Heart right ventricle (tissue), 16 donors: ENCODE data around the gene NR4A3. TPM values are rescaled to one million over a fixed set of nuclear protein-coding genes. Genes with fewer than 3 reads are reported as not detected.
A peak's percentile ranks its signal among the peaks of the same experiment; 100 is the strongest.

ENCODE experiments used
- ATAC-seq, 8 donors: fragments of 200-7000 bp; cut with Tn5 transposase; one replicate each; pipeline ENCODE4 v1.9.1; 2020; ENCODE audit warnings: mild to moderate bottlenecking in 8 of 8, moderate library complexity in 8 of 8, moderate number of reproducible peaks in 1 of 8
- DNase-seq, 2 donors: peaks; one replicate each; pipeline ENCODE4 v3.0.0-alpha.2; 2020
- H3K27ac ChIP-seq, 10 donors: fragments of 200-600 bp; sonication (generic) in 2 of 10; one replicate each; pipeline versions ENCODE4 v1.5.0 to v1.8.0; 2020 to 2022; ENCODE audit warnings: mild to moderate bottlenecking in 3 of 10
- H3K27me3 ChIP-seq, 7 donors: fragments of 200-600 bp; one replicate each; pipeline ENCODE4 v1.8.0; 2021 to 2022; ENCODE audit warnings: mild to moderate bottlenecking in 2 of 7
- H3K36me3 ChIP-seq, 9 donors: fragments of 200-600 bp; sonication (generic) in 1 of 9; one replicate each; pipeline versions ENCODE4 v1.5.0 to v1.8.0; 2020 to 2022; ENCODE audit warnings: mild to moderate bottlenecking in 2 of 9
- H3K4me1 ChIP-seq, 9 donors: fragments of 200-600 bp; sonication (generic) in 1 of 9; one replicate each; pipeline versions ENCODE4 v1.5.0 to v1.8.0; 2020 to 2022; ENCODE audit warnings: mild to moderate bottlenecking in 4 of 9
- H3K4me3 ChIP-seq, 10 donors: fragments of 200-600 bp; sonication (generic) in 2 of 10; one replicate each; pipeline versions ENCODE4 v1.5.0 to v1.8.0; 2020 to 2022; ENCODE audit warnings: mild to moderate bottlenecking in 7 of 10, moderate library complexity in 2 of 10
- H3K9me3 ChIP-seq, 11 donors: fragments of 200-600 bp in 10 of 11; sonication (generic) in 2 of 11; one replicate each; pipeline versions ENCODE4 v1.5.0 to v1.8.0; 2013 to 2022; ENCODE audit warnings: mild to moderate bottlenecking in 2 of 11, control low read depth in 1 of 11, moderate library complexity in 1 of 11
- WGBS, 2 donors: extraction: QIAGEN DNeasy Blood & Tissue Kit; methylation state at CpG; one replicate each; pipeline ENCODE4 v1.1.7; 2013; ENCODE audit warnings: inconsistent platforms in 1 of 2; 5-methylcytosine and 5-hydroxymethylcytosine counted together
- intact Hi-C, 10 donors: fragments of 100-400 bp; cut with DNase I; formaldehyde crosslinking; loops; one replicate each; pipeline versions ENCODE4 v1.11.1 to v1.14.2; 2022
- polyA plus RNA-seq, 2 donors: library from polyadenylated mRNA; stranded (reverse); fragments of 200-250 nt; gene quantifications; one replicate each; pipeline ENCODE4 v1.2.3, GENCODE V29; 2013
- total RNA-seq, 10 donors: library from RNA; stranded (reverse); fragmentation: NEBNext Ultra II Directional in 3 of 10; extraction: Animal tissue kit (Norgen Biotek cat#: 25700) in 3 of 10; gene quantifications; one replicate each; pipeline versions ENCODE4 v1.2.1 to v1.2.4, GENCODE V29; 2021 to 2023
- TF ChIP-seq, protein P1 (sequence below), 9 donors: fragments of 200-600 bp; sonication (generic) in 2 of 9; IDR thresholded peaks; one replicate each; pipeline versions ENCODE4 v1.5.0 to v1.8.0; 2021 to 2022; ENCODE audit warnings: antibody characterized with exemption in 9 of 9, mild to moderate bottlenecking in 5 of 9, moderate library complexity in 1 of 9
- donor health status: Arrhythmogenic right ventricular cardiomyopathy.
- donor health status: ischemic (EF 13 %, LVEDD 7.1; RV severe dilation, severe dysfunction).
- donor health status: healthy with polysubstance abuse.
- donor health status: DM: no; HTN: yes; CAD: no.
- donor health status: DM: no; HTN: no; CAD: no.
- donor health status: ischemic (EF 25% LVEDD 6.9; RV normal size, moderate dysfunction).
- donor health status: ischemic (EF 25% LVEDD 5.7; RV mildly dilated, moderate dysfunction).
- donor health status: healthy.
- donor health status: DM: yes; HTN: yes; CAD: no.
- donor health status: Ischemic cardiomyopathy.
- donor health status: ischemic (EF 35%, LVEDD 5.7; RV mildly dilated, moderate dysfunction).
- donor health status: nonischemic (EF 11% LVEDD 7.7; RV severe dilation, severe dysfunction).
- donor health status: DM: yes; HTN: yes; CAD: no.
- donor health status: PGD.
- donor health status: ischemic (EF 29% LVEDD 5.4; RV normal size, mild dysfunction).
- donor health status: nonischemic (EF 23%, LVEDD 6.1; RV moderate dilation, normal function).

The NR4A3 gene
- total and polyA plus RNA-seq, 12 donors: 2.6 to 148 (median 11.6) TPM

DNA sequence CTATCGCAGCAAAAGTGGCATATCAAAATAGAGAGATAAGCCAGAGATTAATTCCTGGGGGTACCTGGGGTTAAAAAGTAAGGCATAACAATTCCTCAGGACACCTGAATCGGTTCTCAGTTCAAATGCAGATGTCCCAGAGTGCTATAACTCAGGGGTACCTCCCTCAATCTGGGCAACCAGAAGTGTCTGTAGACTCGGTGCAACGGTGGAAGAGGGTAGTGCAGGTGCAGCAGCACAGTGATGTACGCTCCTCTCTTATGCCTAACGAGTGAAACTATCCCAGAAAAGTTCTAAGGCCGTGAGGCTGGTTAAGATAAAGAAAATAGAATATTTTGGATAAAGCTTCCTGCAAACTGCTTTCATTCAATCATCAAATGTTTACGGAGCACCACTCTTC is 7.9 kb upstream of the NR4A3 start:
- DNase-seq: no peak
- 82 to 84% methylated on average over 8 of the region's 8 CpGs for WGBS, 2 donors
- no peak overlapping the region for H3K27ac ChIP-seq
- no peak for ATAC-seq
- H3K9me3 ChIP-seq: no peaks in the 10 kb centered on the region
- TF ChIP-seq, protein P1, sequence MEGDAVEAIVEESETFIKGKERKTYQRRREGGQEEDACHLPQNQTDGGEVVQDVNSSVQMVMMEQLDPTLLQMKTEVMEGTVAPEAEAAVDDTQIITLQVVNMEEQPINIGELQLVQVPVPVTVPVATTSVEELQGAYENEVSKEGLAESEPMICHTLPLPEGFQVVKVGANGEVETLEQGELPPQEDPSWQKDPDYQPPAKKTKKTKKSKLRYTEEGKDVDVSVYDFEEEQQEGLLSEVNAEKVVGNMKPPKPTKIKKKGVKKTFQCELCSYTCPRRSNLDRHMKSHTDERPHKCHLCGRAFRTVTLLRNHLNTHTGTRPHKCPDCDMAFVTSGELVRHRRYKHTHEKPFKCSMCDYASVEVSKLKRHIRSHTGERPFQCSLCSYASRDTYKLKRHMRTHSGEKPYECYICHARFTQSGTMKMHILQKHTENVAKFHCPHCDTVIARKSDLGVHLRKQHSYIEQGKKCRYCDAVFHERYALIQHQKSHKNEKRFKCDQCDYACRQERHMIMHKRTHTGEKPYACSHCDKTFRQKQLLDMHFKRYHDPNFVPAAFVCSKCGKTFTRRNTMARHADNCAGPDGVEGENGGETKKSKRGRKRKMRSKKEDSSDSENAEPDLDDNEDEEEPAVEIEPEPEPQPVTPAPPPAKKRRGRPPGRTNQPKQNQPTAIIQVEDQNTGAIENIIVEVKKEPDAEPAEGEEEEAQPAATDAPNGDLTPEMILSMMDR (IDR thresholded peaks at IDR 0.05): peak in 1 of 9 donors; percentile 5
- intact Hi-C loops: loop anchor here in 5 of 10 donors (10.0 kb wide), 4 partner anchors 191 to 629 kb away; no protein-coding TSS in a partner anchor
- peaks cover 0 to 28% (median 10%) of the 10 kb centered on the region in 9 donors for H3K4me1 ChIP-seq
- peaks cover 0 to 7% (median 0%) of the 10 kb centered on the region in 9 donors for H3K36me3 ChIP-seq
- no peaks in the 10 kb centered on the region for H3K27me3 ChIP-seq
- H3K4me3 ChIP-seq: no peak overlapping the region

DNA sequence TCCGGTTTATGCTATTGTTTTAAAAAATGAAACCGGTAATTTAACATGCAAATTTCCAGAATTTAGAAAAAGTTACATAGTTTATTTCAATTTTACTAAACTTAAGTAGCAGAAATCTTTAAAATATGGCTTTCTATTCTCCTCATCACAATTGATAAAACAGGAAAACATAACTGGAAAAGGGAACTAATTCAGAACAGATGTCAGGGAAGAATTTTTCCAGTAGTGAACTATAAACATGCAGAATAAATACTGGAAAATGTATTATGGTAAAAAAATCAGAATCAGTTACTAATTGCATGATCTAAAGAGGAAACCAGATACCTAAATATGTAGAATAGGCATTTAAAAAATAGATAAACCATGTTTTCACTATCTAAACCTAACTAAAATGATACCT is 7.3 kb upstream of the NR4A3 start:
- Histone ChIP-seq H3K27ac (no peak overlapping the region), H3K36me3 (peaks cover 0 to under 1% (median 0%) of the 10 kb centered on the region in 9 donors), H3K4me3 (no peak overlapping the region), H3K4me1 (peaks cover 0 to 29% (median 14%) of the 10 kb centered on the region in 9 donors), H3K27me3 (no peaks in the 10 kb centered on the region), H3K9me3 (no peaks in the 10 kb centered on the region)
- ATAC-seq: no peak
- WGBS, 2 donors: 94 to 99% methylated on average over 2 of the region's 2 CpGs
- no peak for DNase-seq
- TF ChIP-seq, protein P1 (IDR thresholded peaks at IDR 0.05): no peak
- intact Hi-C loops: loop anchor here in 5 of 10 donors (10.0 kb wide), 4 partner anchors 190 to 630 kb away; no protein-coding TSS in a partner anchor

DNA sequence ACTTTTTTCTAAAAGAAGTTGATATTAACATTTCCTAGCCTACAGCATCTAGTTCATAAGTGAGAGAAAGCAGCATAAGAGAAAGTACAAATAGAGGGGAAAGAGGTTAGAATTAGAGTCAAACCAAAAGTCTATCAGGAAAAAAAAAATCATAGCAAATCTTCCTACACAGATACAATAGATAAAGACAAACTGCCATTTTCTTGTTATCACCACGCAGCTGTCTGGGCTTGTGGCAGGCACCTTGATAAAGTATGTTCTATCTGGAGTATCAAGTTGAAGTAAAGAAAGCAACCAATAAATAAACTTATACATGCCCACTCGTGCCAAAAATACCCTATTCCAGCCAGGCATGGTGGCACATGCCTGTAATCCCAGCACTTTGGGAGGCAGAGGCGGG is 5.3 kb upstream of the NR4A3 start:
- H3K36me3 ChIP-seq: no peaks in the 10 kb centered on the region
- ATAC-seq (no peak), DNase-seq (no peak)
- TF ChIP-seq, protein P1 (IDR thresholded peaks at IDR 0.05): no peak
- no peak overlapping the region for H3K27ac ChIP-seq
- WGBS, 2 donors: 89% methylated on average over 3 of the region's 3 CpGs
- H3K9me3 ChIP-seq: no peaks in the 10 kb centered on the region
- intact Hi-C loops: loop anchor here in 7 of 10 donors (5.0 to 10.0 kb wide), 6 partner anchors 84 to 632 kb away; partner anchors contain the start of gene STX17 (in 1 of the 7)
- no peaks in the 10 kb centered on the region for H3K27me3 ChIP-seq
- no peak overlapping the region for H3K4me3 ChIP-seq
- peaks cover 0 to 36% (median 15%) of the 10 kb centered on the region in 9 donors for H3K4me1 ChIP-seq

DNA sequence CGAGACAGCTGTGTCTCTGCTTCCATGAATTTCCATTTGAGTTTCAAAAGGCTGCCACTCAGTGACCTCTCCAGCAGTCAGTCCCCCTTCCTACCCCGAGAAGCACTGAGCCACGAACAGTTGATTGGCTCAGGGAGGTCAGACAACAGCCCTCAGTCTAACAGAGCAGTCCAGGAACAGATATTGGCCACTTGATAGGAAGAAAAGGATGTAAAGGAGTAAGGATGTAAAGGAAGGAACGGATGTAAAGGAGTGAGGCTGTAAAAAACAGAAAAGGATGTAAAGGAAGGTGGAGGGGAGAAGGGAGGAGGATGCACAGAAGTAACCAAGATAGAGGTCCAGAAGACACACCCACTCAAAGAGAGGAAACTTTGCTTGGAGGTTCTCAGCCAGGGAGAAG is 3.2 kb upstream of the NR4A3 start:
- intact Hi-C loops: loop anchor here in 7 of 10 donors (2.0 to 10.0 kb wide), 7 partner anchors 86 to 634 kb away; partner anchors contain the start of genes ERP44 (in 1 of the 7), INVS (in 1 of the 7) and STX17 (in 1 of the 7)
- peaks cover 0 to 14% (median 0%) of the 10 kb centered on the region in 7 donors for H3K27me3 ChIP-seq

More for the DNA sequence above, 3.2 kb upstream of the NR4A3 start:
- DNase-seq (no peak), ATAC-seq (no peak)
- Histone ChIP-seq H3K4me1 (peaks cover 0 to 38% (median 18%) of the 10 kb centered on the region in 9 donors), H3K9me3 (no peaks in the 10 kb centered on the region), H3K4me3 (peak overlapping the region in 9 of 10 donors; percentile 54 to 90 (median 83)), H3K27ac (peak overlapping the region in 9 of 10 donors; percentile 93 to 100 (median 99)), H3K36me3 (no peaks in the 10 kb centered on the region)
- TF ChIP-seq, protein P1 (IDR thresholded peaks at IDR 0.05): no peak
- WGBS, 2 donors: 27 to 40% methylated on average over 4 of the region's 4 CpGs
